Right atrium auricular region (tissue), 2 donors: ENCODE measurements around the gene FXYD3. TPM values are rescaled to one million over a fixed set of nuclear protein-coding genes. Genes with fewer than 3 reads are reported as not detected.
A peak's percentile ranks its signal among the peaks of the same experiment; 100 is the strongest.
"Not testable (repeated sequence)": the region's sequence is repeated elsewhere in the genome, so short reads cannot be mapped to it uniquely, and the experiment has no call there.

Experiments
- DNase-seq: peaks from one replicate; pipeline ENCODE4 v3.0.0-alpha.2; 2019; ENCODE audit warnings: low spot score
- H3K27ac ChIP-seq, 2 donors: fragments of 200-600 bp; sonication (generic); 1 replicate in 1 of 2; 2 replicates in 1 of 2; pipeline ENCODE4 v1.5.1; 2016 to 2019
- H3K27me3 ChIP-seq, 2 donors: fragments of 200-600 bp; sonication (generic); one replicate each; pipeline versions ENCODE4 v1.5.1 to v1.6.0; 2017 to 2019
- H3K36me3 ChIP-seq: fragments of 200-600 bp; sonication (generic); one replicate; pipeline ENCODE4 v1.5.1; 2016
- H3K4me1 ChIP-seq, 2 donors: fragments of 200-600 bp; sonication (generic); one replicate each; pipeline versions ENCODE4 v1.5.1 to v1.6.0; 2017 to 2019
- H3K4me3 ChIP-seq, 2 donors: fragments of 200-600 bp; sonication (generic); 1 replicate in 1 of 2; 2 replicates in 1 of 2; pipeline ENCODE4 v1.5.1; 2017 to 2019; ENCODE audit warnings: mild to moderate bottlenecking in 1 of 2, moderate library complexity in 1 of 2
- H3K9me3 ChIP-seq, 2 donors: fragments of 200-600 bp; sonication (generic); one replicate each; pipeline ENCODE4 v1.5.1; 2019
- total RNA-seq, 2 donors: library from RNA; depleted of rRNA; stranded (reverse); fragments of >200 nt; gene quantifications; one replicate each; pipeline ENCODE4 v1.1.0, GENCODE V29; 2016
- TF ChIP-seq, protein P1 (sequence below), 2 donors: fragments of 200-600 bp; sonication (generic); IDR thresholded peaks; one replicate each; pipeline ENCODE4 v1.5.1; 2019; ENCODE audit warnings: antibody characterized with exemption in 2 of 2

The FXYD3 gene
- total RNA-seq, 2 donors from 2014 or later, result 0.98 to 1.6 TPM

- Histone ChIP-seq H3K4me3 (no peak overlapping the region), H3K9me3 (no peaks in the 10 kb centered on the region), H3K27ac (peak overlapping the region; percentile 89 to 93), H3K27me3 (no peaks in the 10 kb centered on the region), H3K36me3 (no peaks in the 10 kb centered on the region), H3K4me1 (peaks cover 0 to 36% of the 10 kb centered on the region in 2 donors)
- DNase-seq, result no peak
- TF ChIP-seq, protein P1, sequence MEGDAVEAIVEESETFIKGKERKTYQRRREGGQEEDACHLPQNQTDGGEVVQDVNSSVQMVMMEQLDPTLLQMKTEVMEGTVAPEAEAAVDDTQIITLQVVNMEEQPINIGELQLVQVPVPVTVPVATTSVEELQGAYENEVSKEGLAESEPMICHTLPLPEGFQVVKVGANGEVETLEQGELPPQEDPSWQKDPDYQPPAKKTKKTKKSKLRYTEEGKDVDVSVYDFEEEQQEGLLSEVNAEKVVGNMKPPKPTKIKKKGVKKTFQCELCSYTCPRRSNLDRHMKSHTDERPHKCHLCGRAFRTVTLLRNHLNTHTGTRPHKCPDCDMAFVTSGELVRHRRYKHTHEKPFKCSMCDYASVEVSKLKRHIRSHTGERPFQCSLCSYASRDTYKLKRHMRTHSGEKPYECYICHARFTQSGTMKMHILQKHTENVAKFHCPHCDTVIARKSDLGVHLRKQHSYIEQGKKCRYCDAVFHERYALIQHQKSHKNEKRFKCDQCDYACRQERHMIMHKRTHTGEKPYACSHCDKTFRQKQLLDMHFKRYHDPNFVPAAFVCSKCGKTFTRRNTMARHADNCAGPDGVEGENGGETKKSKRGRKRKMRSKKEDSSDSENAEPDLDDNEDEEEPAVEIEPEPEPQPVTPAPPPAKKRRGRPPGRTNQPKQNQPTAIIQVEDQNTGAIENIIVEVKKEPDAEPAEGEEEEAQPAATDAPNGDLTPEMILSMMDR (IDR thresholded peaks at IDR 0.05), result no peak
Observed at GRCh38 chr19:35125270-35125717, 9.7 kb downstream of the FXYD3 start.

- H3K4me3 ChIP-seq, result peak overlapping the region in 1 of 2 donors; percentile 18
- DNase-seq, result no peak
- H3K36me3 ChIP-seq, result no peaks in the 10 kb centered on the region
- H3K9me3 ChIP-seq, result no peaks in the 10 kb centered on the region
- H3K27ac ChIP-seq, result peak overlapping the region; percentile 1 to 40
- no peaks in the 10 kb centered on the region for H3K27me3 ChIP-seq
- H3K4me1 ChIP-seq, result peaks cover 0 to 42% of the 10 kb centered on the region in 2 donors
- TF ChIP-seq, protein P1 (IDR thresholded peaks at IDR 0.05), result no peak
Observed at GRCh38 chr19:35125749-35126623, 10.4 kb downstream of the FXYD3 start.

DNA sequence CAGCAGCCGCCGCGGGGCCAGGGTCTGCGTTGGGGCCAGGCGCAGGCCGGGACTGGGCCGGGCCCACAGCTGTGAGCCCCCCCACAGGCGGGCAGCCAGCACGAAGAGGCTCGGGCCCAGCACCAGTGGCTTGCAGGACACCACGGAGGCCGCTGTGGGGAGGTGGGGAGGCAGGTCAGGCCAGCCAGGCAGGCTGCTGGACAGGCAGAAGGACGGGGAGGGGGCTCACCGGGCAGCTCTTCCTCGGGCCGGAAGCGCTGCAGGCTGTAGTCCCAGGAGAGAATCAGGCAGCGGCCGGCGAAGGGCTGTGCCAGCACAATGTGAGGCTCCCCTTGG, 11.0 kb downstream of the FXYD3 start:
- Histone ChIP-seq H3K36me3 (no peaks in the 10 kb centered on the region), H3K27me3 (no peaks in the 10 kb centered on the region), H3K4me3 (peak overlapping the region in 1 of 2 donors; percentile 18), H3K4me1 (peaks cover 0 to 42% of the 10 kb centered on the region in 2 donors), H3K27ac (peak overlapping the region; percentile 1 to 40), H3K9me3 (no peaks in the 10 kb centered on the region)
- no peak for DNase-seq
- TF ChIP-seq, protein P1 (IDR thresholded peaks at IDR 0.05), result no peak

GRCh38 chr19:35127871-35128270, 12.2 kb downstream of the FXYD3 start:
- peaks cover 0 to 35% of the 10 kb centered on the region in 2 donors for H3K4me1 ChIP-seq
- DNase-seq, result no peak

GRCh38 chr19:35128398-35129057, 12.9 kb downstream of the FXYD3 start:
- Histone ChIP-seq H3K4me1 (peaks cover 0 to 28% of the 10 kb centered on the region in 2 donors), H3K27me3 (no peaks in the 10 kb centered on the region), H3K4me3 (no peak overlapping the region), H3K27ac (no peak overlapping the region), H3K9me3 (no peaks in the 10 kb centered on the region), H3K36me3 (no peaks in the 10 kb centered on the region)
- no peak for DNase-seq
- TF ChIP-seq, protein P1 (IDR thresholded peaks at IDR 0.05), result no peak

More at GRCh38 chr19:35127871-35128270, 12.2 kb downstream of the FXYD3 start:
- no peak overlapping the region for H3K27ac ChIP-seq
- H3K27me3 ChIP-seq, result no peaks in the 10 kb centered on the region
- H3K9me3 ChIP-seq, result no peaks in the 10 kb centered on the region
- no peaks in the 10 kb centered on the region for H3K36me3 ChIP-seq
- H3K4me3 ChIP-seq, result no peak overlapping the region
- TF ChIP-seq, protein P1 (IDR thresholded peaks at IDR 0.05), result no peak

DNA sequence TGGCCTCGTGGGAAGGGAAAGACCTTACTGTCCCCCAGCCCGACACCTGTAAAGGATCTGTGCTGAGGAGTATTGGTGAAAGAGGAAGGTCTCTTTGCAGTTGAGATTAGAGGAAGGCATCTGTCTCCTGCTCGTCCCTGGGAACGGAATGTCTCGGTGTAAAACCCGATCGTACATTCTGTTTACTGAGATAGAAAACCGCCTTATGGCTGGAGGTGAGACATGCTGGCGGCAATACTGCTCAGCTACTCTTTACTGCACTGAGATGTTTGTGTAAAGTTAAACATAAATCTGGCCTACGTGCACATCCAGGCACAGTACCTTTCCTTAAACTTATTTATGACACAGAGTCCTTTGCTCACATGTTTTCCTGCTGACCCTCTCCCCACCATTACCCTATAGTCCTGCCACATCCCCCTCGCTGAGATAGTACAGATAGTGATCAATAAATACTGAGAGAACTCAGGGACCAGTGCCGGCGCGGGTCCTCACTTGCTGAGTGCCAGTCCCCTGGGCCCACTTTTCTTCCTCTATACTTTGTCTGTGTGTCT, 14.2 kb downstream of the FXYD3 start:
- peaks cover 0 to 28% of the 10 kb centered on the region in 2 donors for H3K4me1 ChIP-seq
- H3K27ac ChIP-seq, result peak overlapping the region in 1 of 2 donors; percentile 43
- not testable (repeated sequence) for DNase-seq, H3K27me3 ChIP-seq, H3K36me3 ChIP-seq, H3K9me3 ChIP-seq, H3K4me3 ChIP-seq
